ENCODE results near the gene CLSTN2. TPM values are rescaled to one million over a fixed set of nuclear protein-coding genes. Genes with fewer than 3 reads are reported as not detected.

The CLSTN2 gene
- total and polyA plus RNA-seq, 2 of the 13 experiments (the other 11 are each of a cell fraction or from before 2014, with no cell fraction given): not detected

- DNase-seq (ENCODE audit: low spot score) (no peak), ATAC-seq (no peak), FAIRE-seq (no peak)
- POLR2A ChIA-PET: no interaction called here
- Histone ChIP-seq H3K4me2 (ENCODE audit: low read depth, low read length) (no peak overlapping the region), H3K9me3 (ENCODE audit: low read length) (no peaks in the 10 kb centered on the region), H3K9ac (ENCODE audit: insufficient read depth, low read depth, low read length) (no peak overlapping the region), H3K79me2 (ENCODE audit: insufficient read depth, low read length) (no peaks in the 10 kb centered on the region), H3K4me3 (replicated peaks in 1 of 3; ENCODE audit: insufficient read depth in 1 of 3, low read depth in 2 of 3, low read length in 3 of 3) (no peak overlapping the region), H3K4me1 (ENCODE audit: insufficient read depth, low read length) (no peaks in the 10 kb centered on the region), H3K27ac (ENCODE audit: extremely low read length, insufficient read depth, low read length) (no peak overlapping the region), H3K36me3 (replicated peaks in 1 of 2; ENCODE audit: control insufficient read depth in 1 of 2, insufficient read depth in 2 of 2, low read length in 2 of 2) (no peaks in the 10 kb centered on the region), H2AFZ (ENCODE audit: low read length) (no peak overlapping the region), H4K20me1 (ENCODE audit: insufficient read depth, low read length) (no peaks in the 10 kb centered on the region), H3K27me3 (ENCODE audit: control insufficient read depth in 1 of 2, insufficient read depth in 2 of 2, low read length in 2 of 2) (no peaks in the 10 kb centered on the region)
- CTCF ChIA-PET (ENCODE audit: low intra/inter-chr PET ratio, low total read pairs): no interaction called here
- intact Hi-C loops (cut with micrococcal nuclease; ENCODE audit: unreplicated experiment) (no loop called here), in situ Hi-C loops (cut with HindIII; ENCODE audit: extremely low pct_ligation_motif_present, low pct_unique_long_range_greater_than_20kb) (no loop called here)
- BruUV-seq (replicated peaks): no TSS peak
- TF ChIP-seq ZNF720 (CRISPR knock-in tag; IDR thresholded peaks at IDR 0.05) (no peak), ARID2 (CRISPR knock-in tag; IDR thresholded peaks at IDR 0.05; ENCODE audit: borderline replicate concordance) (no peak), KDM4B (CRISPR knock-in tag; IDR thresholded peaks at IDR 0.05) (no peak), IKZF4 (CRISPR knock-in tag; IDR thresholded peaks at IDR 0.05; ENCODE audit: borderline replicate concordance, low read depth, not compliant biosample characterization) (no peak), AKAP8 (CRISPR knock-in tag; IDR thresholded peaks at IDR 0.05) (no peak), ZNF550 (CRISPR knock-in tag; IDR thresholded peaks at IDR 0.05; ENCODE audit: borderline replicate concordance) (no peak), TBL1XR1 (IDR thresholded peaks at IDR 0.05; ENCODE audit: borderline replicate concordance, low read length, partially characterized antibody) (no peak), ZNF136 (CRISPR knock-in tag; IDR thresholded peaks at IDR 0.05; ENCODE audit: low read depth) (no peak), POLR2G (IDR thresholded peaks at IDR 0.05; ENCODE audit: low read depth, low read length) (no peak), LBX2 (CRISPR knock-in tag; IDR thresholded peaks at IDR 0.05; ENCODE audit: borderline replicate concordance) (no peak), UBTF (CRISPR knock-in tag; IDR thresholded peaks at IDR 0.05) (no peak), ZNF337 (CRISPR knock-in tag; IDR thresholded peaks at IDR 0.05; ENCODE audit: borderline replicate concordance, low read depth) (no peak), CCAR2 (optimal IDR thresholded peaks at IDR 0.05; ENCODE audit: low read depth, low read length) (no peak), RFX5 (IDR thresholded peaks at IDR 0.05; ENCODE audit: low read depth, low read length) (no peak), ZNF780A (CRISPR knock-in tag; IDR thresholded peaks at IDR 0.05) (no peak), ZNF264 (CRISPR knock-in tag; IDR thresholded peaks at IDR 0.05) (no peak)
- TF ChIP-seq, protein P1, sequence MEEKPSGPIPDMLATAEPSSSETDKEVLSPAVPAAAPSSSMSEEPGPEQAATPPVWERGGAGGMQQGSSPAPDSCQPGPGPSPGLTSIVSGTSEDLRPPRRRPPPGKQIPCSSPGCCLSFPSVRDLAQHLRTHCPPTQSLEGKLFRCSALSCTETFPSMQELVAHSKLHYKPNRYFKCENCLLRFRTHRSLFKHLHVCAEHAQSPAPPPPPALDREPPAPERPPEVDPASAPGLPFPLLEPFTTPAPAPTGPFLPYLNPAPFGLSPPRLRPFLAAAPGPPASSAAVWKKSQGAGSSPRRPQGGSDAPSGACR (CRISPR knock-in tag; IDR thresholded peaks at IDR 0.05): no peak
- 16% methylated on average over 5 of the region's 5 CpGs for WGBS (ENCODE audit: low lambda C conversion rate)
These were observed 520.7 kb downstream of the CLSTN2 start for GRCh38 chr3:140455521-140456214.
